Activated gamma-delta T cell (primary cell): ENCODE data around the gene SORBS1.

Experiments
- DNase-seq: peaks from one replicate; lab custom pipeline; 2025; lab: John Stamatoyannopoulos, UW

Gene SORBS1

GRCh38 chr10:95408983-95409873, 151.9 kb downstream of the SORBS1 start:
- no peak for DNase-seq

GRCh38 chr10:95408148-95408960, 152.8 kb downstream of the SORBS1 start:
- no peak for DNase-seq

- no peak for DNase-seq
Measured at GRCh38 chr10:95407546-95407945, 153.6 kb downstream of the SORBS1 start.

GRCh38 chr10:95406651-95407280, 154.4 kb downstream of the SORBS1 start:
- DNase-seq = no peak

- DNase-seq = no peak
Measured at GRCh38 chr10:95405655-95406054, 155.5 kb downstream of the SORBS1 start.

GRCh38 chr10:95404864-95405263, 156.3 kb downstream of the SORBS1 start:
- DNase-seq = no peak

GRCh38 chr10:95404462-95404858, 156.7 kb downstream of the SORBS1 start:
- DNase-seq = no peak

- DNase-seq = no peak
Measured at GRCh38 chr10:95403700-95404461, 157.3 kb downstream of the SORBS1 start.

- DNase-seq = no peak
Measured at GRCh38 chr10:95401704-95402469, 159.3 kb downstream of the SORBS1 start.

- no peak for DNase-seq
Measured at GRCh38 chr10:95400787-95401186, 160.4 kb downstream of the SORBS1 start.

- no peak for DNase-seq
Measured at GRCh38 chr10:95399183-95399582, 162.0 kb downstream of the SORBS1 start.

GRCh38 chr10:95397747-95398146, 163.4 kb downstream of the SORBS1 start:
- DNase-seq = no peak

- DNase-seq = no peak
Measured at GRCh38 chr10:95395947-95396449, 165.2 kb downstream of the SORBS1 start.

- DNase-seq = no peak
Measured at GRCh38 chr10:95394161-95394880, 166.8 kb downstream of the SORBS1 start.

GRCh38 chr10:95392681-95393164, 168.4 kb downstream of the SORBS1 start:
- DNase-seq = no peak

- DNase-seq = no peak
Measured at GRCh38 chr10:95392217-95392584, 169.0 kb downstream of the SORBS1 start.

- no peak for DNase-seq
Measured at GRCh38 chr10:95391581-95392216, 169.5 kb downstream of the SORBS1 start.

- no peak for DNase-seq
Measured at GRCh38 chr10:95391164-95391563, 170.0 kb downstream of the SORBS1 start.

- no peak for DNase-seq
Measured at GRCh38 chr10:95389982-95390381, 171.2 kb downstream of the SORBS1 start.
